Esophagus muscularis mucosa (tissue), 4 donors: ENCODE results near the gene CCNL2. TPM values are rescaled to one million over a fixed set of nuclear protein-coding genes. Genes with fewer than 3 reads are reported as not detected.

ENCODE experiments used
- DNase-seq: peaks from one replicate; pipeline ENCODE4 v3.0.0-alpha.2; 2017; ENCODE audit errors: extremely low spot score
- H3K27ac ChIP-seq, 4 donors: fragments of 200-600 bp; sonication (generic); replicated peaks in 1 of 4; 1 replicate in 3 of 4; 2 replicates in 1 of 4; pipeline ENCODE4 v1.5.1; 2016 to 2019; ENCODE audit warnings: mild to moderate bottlenecking in 1 of 4
- H3K27me3 ChIP-seq, 4 donors: fragments of 200-600 bp; sonication (generic); one replicate each; pipeline versions ENCODE4 v1.5.1 to v1.6.0; 2016 to 2019
- H3K36me3 ChIP-seq, 4 donors: fragments of 200-600 bp; sonication (generic); one replicate each; pipeline ENCODE4 v1.5.1; 2016 to 2019
- H3K4me1 ChIP-seq, 4 donors: fragments of 200-600 bp; sonication (generic); one replicate each; pipeline ENCODE4 v1.5.1; 2016 to 2019
- H3K4me3 ChIP-seq, 4 donors: fragments of 200-600 bp; sonication (generic); 1 replicate in 2 of 4; 2 replicates in 2 of 4; pipeline ENCODE4 v1.5.1; 2016 to 2019; ENCODE audit warnings: mild to moderate bottlenecking in 4 of 4, moderate library complexity in 1 of 4
- H3K9me3 ChIP-seq, 4 donors: fragments of 200-600 bp; sonication (generic); 1 replicate in 3 of 4; 2 replicates in 1 of 4; pipeline ENCODE4 v1.5.1; 2016 to 2019
- EP300 ChIP-seq: sonication (generic); formaldehyde crosslinking; IDR thresholded peaks from one replicate; pipeline ENCODE4 v1.6.1; 2017; ENCODE audit warnings: antibody characterized with exemption
- POLR2A ChIP-seq: fragments of 450-650 bp; IDR thresholded peaks from one replicate; pipeline ENCODE4 v1.6.1; 2017; ENCODE audit warnings: antibody characterized with exemption, moderate library complexity, mild to moderate bottlenecking, low read depth
- POLR2AphosphoS5 ChIP-seq, 2 donors: sonication (generic); formaldehyde crosslinking; IDR thresholded peaks; one replicate each; pipeline ENCODE4 v1.6.1; 2017; ENCODE audit warnings: antibody characterized with exemption in 2 of 2
- WGBS: methylation state at CpG from one replicate; pipeline ENCODE4 v1.1.5; 2018; 5-methylcytosine and 5-hydroxymethylcytosine counted together
- intact Hi-C: fragments of 100-400 bp; cut with DNase I; formaldehyde crosslinking; loops from one replicate; pipeline ENCODE4 v1.15.1; 2023
- total RNA-seq, 4 donors: library from RNA; depleted of rRNA; stranded (reverse); fragments of >200 nt; gene quantifications; one replicate each; pipeline versions ENCODE4 v1.1.0 to v1.2.1, GENCODE V29; 2016
- TF ChIP-seq, protein P1 (sequence below), 3 experiments: fragments of 200-600 bp in 2 of 3; fragments of 450-650 bp in 1 of 3; sonication (generic) in 2 of 3; IDR thresholded peaks; one replicate each; pipeline ENCODE4 v1.5.1; 2017 to 2019; ENCODE audit warnings: antibody characterized with exemption in 3 of 3, mild to moderate bottlenecking in 2 of 3, moderate library complexity in 1 of 3

The CCNL2 gene
- total RNA-seq, 4 donors from 2014 or later, result 73.4 to 136 (median 108) TPM

DNA sequence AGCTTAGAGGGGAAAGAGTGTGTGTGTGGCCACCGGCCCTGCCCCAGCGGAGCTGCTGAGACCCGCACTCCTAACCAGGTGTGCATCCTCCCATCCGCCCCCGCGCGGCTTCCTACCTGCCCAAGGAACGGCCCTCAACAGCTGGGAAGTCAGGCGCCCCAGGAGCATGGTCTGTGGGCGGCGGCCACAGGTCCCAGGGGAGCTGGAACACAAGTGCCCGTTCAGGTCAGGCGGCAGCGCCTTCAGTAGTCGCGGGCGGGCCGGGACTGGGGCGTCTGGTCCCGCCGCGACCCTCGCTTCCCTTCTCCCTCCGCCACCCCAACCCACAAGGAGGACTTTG, 24.6 kb downstream of the CCNL2 start:
- TF ChIP-seq EP300 (no peak), POLR2A (no peak), POLR2AphosphoS5 (IDR thresholded peaks at IDR 0.05) (no peak)
- TF ChIP-seq, protein P1, sequence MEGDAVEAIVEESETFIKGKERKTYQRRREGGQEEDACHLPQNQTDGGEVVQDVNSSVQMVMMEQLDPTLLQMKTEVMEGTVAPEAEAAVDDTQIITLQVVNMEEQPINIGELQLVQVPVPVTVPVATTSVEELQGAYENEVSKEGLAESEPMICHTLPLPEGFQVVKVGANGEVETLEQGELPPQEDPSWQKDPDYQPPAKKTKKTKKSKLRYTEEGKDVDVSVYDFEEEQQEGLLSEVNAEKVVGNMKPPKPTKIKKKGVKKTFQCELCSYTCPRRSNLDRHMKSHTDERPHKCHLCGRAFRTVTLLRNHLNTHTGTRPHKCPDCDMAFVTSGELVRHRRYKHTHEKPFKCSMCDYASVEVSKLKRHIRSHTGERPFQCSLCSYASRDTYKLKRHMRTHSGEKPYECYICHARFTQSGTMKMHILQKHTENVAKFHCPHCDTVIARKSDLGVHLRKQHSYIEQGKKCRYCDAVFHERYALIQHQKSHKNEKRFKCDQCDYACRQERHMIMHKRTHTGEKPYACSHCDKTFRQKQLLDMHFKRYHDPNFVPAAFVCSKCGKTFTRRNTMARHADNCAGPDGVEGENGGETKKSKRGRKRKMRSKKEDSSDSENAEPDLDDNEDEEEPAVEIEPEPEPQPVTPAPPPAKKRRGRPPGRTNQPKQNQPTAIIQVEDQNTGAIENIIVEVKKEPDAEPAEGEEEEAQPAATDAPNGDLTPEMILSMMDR (IDR thresholded peaks at IDR 0.05), result no peak

DNA sequence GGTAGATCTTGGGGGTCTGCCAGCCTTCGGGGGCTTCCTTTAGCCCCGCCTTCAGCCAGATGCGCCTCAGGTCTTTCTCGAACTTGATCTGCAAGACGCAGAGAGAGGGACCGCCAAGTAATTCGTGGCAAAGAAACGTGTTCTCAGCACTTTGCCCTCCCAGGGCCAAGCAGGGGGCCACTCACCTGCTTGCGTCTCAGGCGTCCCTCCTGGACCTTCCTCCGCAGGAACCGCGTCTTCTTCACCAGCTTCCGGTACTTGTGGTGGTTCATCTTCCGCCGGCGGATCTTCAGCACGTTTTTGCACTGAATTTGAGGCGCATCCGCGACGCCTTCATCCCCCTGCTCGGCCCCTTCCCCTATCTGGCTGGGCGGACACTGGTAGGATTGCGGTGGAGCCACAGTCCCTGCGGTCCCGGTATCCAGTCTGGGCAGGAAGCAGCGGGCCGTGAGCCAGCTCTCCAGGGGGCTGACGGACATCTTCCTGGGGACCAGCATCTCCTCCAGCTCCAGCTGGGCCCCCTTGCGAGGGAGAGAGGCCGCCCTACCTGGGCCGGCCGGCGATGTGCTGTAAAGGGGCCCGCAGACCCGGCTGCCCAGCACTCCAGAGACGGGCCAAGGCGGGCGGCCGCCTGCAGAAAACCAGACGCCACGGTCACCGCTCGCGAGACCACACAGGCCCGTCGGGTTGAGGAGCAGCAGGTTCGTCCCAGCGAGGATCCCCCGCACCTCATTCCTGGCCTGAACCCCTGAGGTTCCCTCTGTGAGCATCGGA, 25.1 kb downstream of the CCNL2 start:
- H3K27ac ChIP-seq, result peak overlapping the region; percentile 88 to 97 (median 95)
- H3K9me3 ChIP-seq, result no peaks in the 10 kb centered on the region
- WGBS, result 71% methylated on average over 31 of the region's 52 CpGs
- H3K4me1 ChIP-seq, result peaks cover 32 to 45% (median 43%) of the 10 kb centered on the region in 4 donors
- no peak for DNase-seq
- intact Hi-C loops, result loop anchor here (2.0 to 10.0 kb wide), 3 partner anchors 25 to 259 kb away; partner anchors contain the start of genes C1orf159, CCNL2 and DVL1
- H3K27me3 ChIP-seq, result no peaks in the 10 kb centered on the region
- peaks cover 0 to 19% (median 15%) of the 10 kb centered on the region in 4 donors for H3K36me3 ChIP-seq
- H3K4me3 ChIP-seq, result peak overlapping the region; percentile 71 to 99 (median 86)
- TF ChIP-seq, protein P1 (IDR thresholded peaks at IDR 0.05), result no peak
- no peak for TF ChIP-seq POLR2A
- TF ChIP-seq EP300, result no peak
- TF ChIP-seq POLR2AphosphoS5 (IDR thresholded peaks at IDR 0.05), result no peak

More for the DNA sequence above, 24.6 kb downstream of the CCNL2 start:
- Histone ChIP-seq H3K27me3 (no peaks in the 10 kb centered on the region), H3K9me3 (no peaks in the 10 kb centered on the region), H3K4me1 (peaks cover 32 to 45% (median 43%) of the 10 kb centered on the region in 4 donors), H3K27ac (peak overlapping the region; percentile 88 to 97 (median 95)), H3K4me3 (peak overlapping the region; percentile 71 to 99 (median 86)), H3K36me3 (peaks cover 0 to 19% (median 15%) of the 10 kb centered on the region in 4 donors)
- no CpG with 5 or more reads among the region's 24 CpGs for WGBS
- intact Hi-C loops, result loop anchor here (2.0 to 10.0 kb wide), 2 partner anchors 24 to 260 kb away; partner anchors contain the start of genes C1orf159 and CCNL2
- DNase-seq, result no peak

DNA sequence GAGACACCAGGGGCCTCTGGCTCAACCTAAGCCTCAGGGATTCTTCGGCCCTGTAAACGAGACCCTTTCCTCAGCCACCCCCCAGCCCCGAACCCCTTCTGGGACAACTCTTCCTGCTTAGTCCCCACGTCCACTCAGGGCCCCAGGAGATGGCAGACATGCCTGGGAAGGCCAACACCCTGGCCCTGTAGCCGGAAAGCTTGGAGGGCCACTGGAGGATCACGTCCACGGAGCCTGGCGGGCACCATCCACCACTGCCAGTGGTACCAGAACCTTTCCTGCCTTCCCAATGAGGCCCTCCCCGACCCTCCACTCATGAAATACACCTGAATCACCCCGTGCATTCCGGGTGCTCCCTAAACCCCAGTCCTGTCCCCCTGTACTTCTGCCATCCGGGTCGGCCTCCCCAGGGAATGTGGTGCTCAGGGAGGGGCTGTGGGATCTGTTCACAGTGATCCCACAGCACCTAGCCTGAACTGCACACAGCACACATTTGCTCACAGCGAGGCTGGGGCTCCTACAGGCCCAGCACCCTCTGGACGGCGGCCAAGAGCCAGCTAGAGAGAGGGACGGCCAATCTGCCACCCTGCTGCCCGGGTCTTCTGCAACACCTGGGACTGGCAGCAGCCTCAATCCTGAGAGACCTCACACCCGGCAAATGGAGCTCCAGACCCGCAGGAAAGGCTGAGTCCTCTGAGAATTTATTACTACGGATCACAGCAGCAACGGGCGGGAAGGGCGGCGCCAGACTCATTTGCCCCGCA, 25.9 kb downstream of the CCNL2 start:
- TF ChIP-seq POLR2A, result no peak
- no peak for TF ChIP-seq POLR2AphosphoS5 (IDR thresholded peaks at IDR 0.05)
- TF ChIP-seq, protein P1 (IDR thresholded peaks at IDR 0.05), result no peak
- no peak for TF ChIP-seq EP300
- Histone ChIP-seq H3K4me1 (peaks cover 32 to 45% (median 43%) of the 10 kb centered on the region in 4 donors), H3K27ac (peak overlapping the region in 1 of 4 donors; percentile 13), H3K9me3 (no peaks in the 10 kb centered on the region), H3K36me3 (peaks cover 0 to 19% (median 15%) of the 10 kb centered on the region in 4 donors), H3K4me3 (no peak overlapping the region), H3K27me3 (no peaks in the 10 kb centered on the region)
- intact Hi-C loops, result loop anchor here (2.0 to 10.0 kb wide), 2 partner anchors 24 to 258 kb away; partner anchors contain the start of genes C1orf159 and DVL1
- no peak for DNase-seq
- WGBS, result 91% methylated on average over 20 of the region's 26 CpGs

DNA sequence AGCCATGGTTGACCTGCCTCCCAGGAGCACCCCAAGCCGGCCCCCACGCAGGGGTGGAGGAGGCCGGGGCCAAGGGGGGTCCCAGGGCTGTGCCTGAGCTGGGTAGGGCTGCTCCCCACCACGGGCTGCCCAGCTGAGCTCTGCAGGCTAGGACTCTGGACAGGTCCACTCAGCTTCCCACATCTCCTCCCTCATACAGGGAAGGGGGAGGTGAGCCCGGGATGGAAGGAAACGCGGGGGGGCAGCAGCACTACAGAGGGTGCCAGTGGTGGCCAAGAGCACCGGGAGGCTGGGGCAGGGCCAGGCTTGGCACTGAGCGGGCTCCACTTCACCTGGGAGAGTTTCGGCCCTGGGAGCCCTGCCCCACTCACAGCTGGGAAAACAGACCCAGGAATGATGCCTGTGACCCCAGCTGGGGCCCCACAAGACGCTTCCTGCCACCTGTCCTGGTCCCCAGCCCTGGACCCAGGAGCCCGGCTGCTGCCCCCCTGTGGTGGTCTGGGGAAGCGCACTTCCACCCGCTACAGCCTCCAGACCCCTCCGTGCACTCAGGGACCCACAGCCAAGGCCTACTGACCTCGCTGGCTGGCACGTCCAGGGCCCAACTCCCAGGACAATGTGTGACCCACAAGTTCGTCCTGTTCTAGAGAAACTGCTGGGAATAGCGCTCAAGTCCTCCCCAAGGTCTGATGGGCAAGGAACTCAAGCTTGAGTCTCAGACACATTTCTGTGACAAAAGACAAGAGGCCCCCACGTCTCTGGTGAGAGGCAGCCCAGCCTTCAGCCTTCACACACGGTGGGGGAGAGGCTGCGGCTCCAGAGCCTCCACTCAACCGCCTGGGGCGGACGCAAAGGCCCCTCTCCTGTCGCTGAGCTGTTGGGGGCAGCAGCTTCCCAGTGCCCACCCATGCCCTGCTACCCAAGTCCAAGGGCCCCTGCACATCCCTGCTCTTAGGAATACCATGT, 27.1 kb downstream of the CCNL2 start:
- peak overlapping the region in 3 of 4 donors; percentile 3 to 27 (median 23) for H3K27ac ChIP-seq
- peaks cover 32 to 45% (median 43%) of the 10 kb centered on the region in 4 donors for H3K4me1 ChIP-seq
- no peaks in the 10 kb centered on the region for H3K9me3 ChIP-seq
- H3K27me3 ChIP-seq, result no peaks in the 10 kb centered on the region
- peaks cover 0 to 19% (median 15%) of the 10 kb centered on the region in 4 donors for H3K36me3 ChIP-seq
- H3K4me3 ChIP-seq, result peak overlapping the region in 1 of 4 donors; percentile 14
- no peak for TF ChIP-seq POLR2A
- TF ChIP-seq POLR2AphosphoS5 (IDR thresholded peaks at IDR 0.05), result peak in 1 of 2 donors; percentile 36
- TF ChIP-seq, protein P1 (IDR thresholded peaks at IDR 0.05), result peak; percentile 90 to 100 (median 93)
- TF ChIP-seq EP300, result no peak
- DNase-seq, result no peak
- intact Hi-C loops, result loop anchor here (2.0 to 10.0 kb wide), 2 partner anchors 23 to 257 kb away; partner anchors contain the start of genes C1orf159 and DVL1
- 21% methylated on average over 14 of the region's 26 CpGs for WGBS
